Ascending aorta (tissue), 2 donors: ENCODE measurements around the gene WAPL. TPM values are rescaled to one million over a fixed set of nuclear protein-coding genes. Genes with fewer than 3 reads are reported as not detected.

Source experiments
- DNase-seq, 2 donors: peaks; one replicate each; pipeline ENCODE4 v3.0.0-alpha.2; 2019; ENCODE audit warnings: low spot score in 2 of 2
- H3K27ac ChIP-seq, 2 donors: fragments of 200-600 bp; sonication (generic); one replicate each; pipeline ENCODE4 v1.5.1; 2016 to 2017; ENCODE audit warnings: mild to moderate bottlenecking in 1 of 2
- H3K27me3 ChIP-seq: fragments of 200-600 bp; sonication (generic); one replicate; pipeline ENCODE4 v1.5.1; 2017
- H3K36me3 ChIP-seq, 2 donors: fragments of 200-600 bp; sonication (generic); one replicate each; pipeline ENCODE4 v1.5.1; 2016
- H3K4me1 ChIP-seq, 2 donors: fragments of 200-600 bp; sonication (generic); one replicate each; pipeline ENCODE4 v1.5.1; 2016 to 2017; ENCODE audit warnings: mild to moderate bottlenecking in 1 of 2
- H3K4me3 ChIP-seq, 2 donors: fragments of 200-600 bp; sonication (generic); one replicate each; pipeline ENCODE4 v1.5.1; 2016 to 2017; ENCODE audit warnings: mild to moderate bottlenecking in 1 of 2
- H3K9me3 ChIP-seq, 2 donors: fragments of 200-600 bp; sonication (generic); one replicate each; pipeline ENCODE4 v1.5.1; 2016
- CTCF ChIP-seq, 3 experiments: fragments of 200-600 bp in 2 of 3; fragments of 450-650 bp in 1 of 3; sonication (generic) in 2 of 3; IDR thresholded peaks; one replicate each; pipeline ENCODE4 v1.5.1; 2016 to 2019; ENCODE audit warnings: antibody characterized with exemption in 3 of 3, mild to moderate bottlenecking in 1 of 3, moderate library complexity in 1 of 3
- intact Hi-C: fragments of 100-400 bp; cut with DNase I; formaldehyde crosslinking; loops from one replicate; pipeline ENCODE4 v1.15.1; 2023
- total RNA-seq: library from RNA; depleted of rRNA; stranded (reverse); fragments of >200 nt; gene quantifications from one replicate; pipeline ENCODE4 v1.1.0, GENCODE V29; 2016

WAPL gene
- total RNA-seq, 1 donor from 2014 or later: 14.7 TPM

GRCh38 chr10:86520871-86521677 lies 518 bp downstream of the WAPL start:
- H3K4me3 ChIP-seq: peak overlapping the region; percentile 92 to 93
- H3K27ac ChIP-seq: peak overlapping the region; percentile 96 to 97
- no peaks in the 10 kb centered on the region for H3K27me3 ChIP-seq
- DNase-seq: peak in 1 of 2 donors; percentile 72
- H3K4me1 ChIP-seq: peaks cover 5 to 30% of the 10 kb centered on the region in 2 donors
- no peaks in the 10 kb centered on the region for H3K9me3 ChIP-seq
- intact Hi-C loops: loop anchor here (1.0 to 10.0 kb wide), 4 partner anchors 121 to 434 kb away; partner anchors contain the start of genes LDB3, MMRN2 and SNCG
- peaks cover 6 to 10% of the 10 kb centered on the region in 2 donors for H3K36me3 ChIP-seq
- no peak for TF ChIP-seq CTCF (IDR thresholded peaks at IDR 0.05)

- Histone ChIP-seq H3K9me3 (no peaks in the 10 kb centered on the region), H3K4me3 (no peak overlapping the region), H3K27ac (no peak overlapping the region), H3K4me1 (peaks cover 9 to 30% of the 10 kb centered on the region in 2 donors), H3K36me3 (peaks cover 12 to 22% of the 10 kb centered on the region in 2 donors), H3K27me3 (no peaks in the 10 kb centered on the region)
- intact Hi-C loops: no loop called here
- no peak for TF ChIP-seq CTCF (IDR thresholded peaks at IDR 0.05)
- no peak for DNase-seq
Observed at GRCh38 chr10:86518781-86519180, 2.8 kb downstream of the WAPL start.

GRCh38 chr10:86512137-86512536 lies 9.5 kb downstream of the WAPL start:
- Histone ChIP-seq H3K27me3 (no peaks in the 10 kb centered on the region), H3K36me3 (peaks cover 10 to 16% of the 10 kb centered on the region in 2 donors), H3K9me3 (no peaks in the 10 kb centered on the region), H3K4me1 (peaks cover 3 to 7% of the 10 kb centered on the region in 2 donors), H3K27ac (no peak overlapping the region), H3K4me3 (no peak overlapping the region)
- TF ChIP-seq CTCF (IDR thresholded peaks at IDR 0.05): no peak
- DNase-seq: no peak
- intact Hi-C loops: no loop called here

GRCh38 chr10:86511027-86511865 lies 10.3 kb downstream of the WAPL start:
- no peak for DNase-seq
- no peak overlapping the region for H3K27ac ChIP-seq
- H3K9me3 ChIP-seq: no peaks in the 10 kb centered on the region
- peaks cover 10 to 13% of the 10 kb centered on the region in 2 donors for H3K36me3 ChIP-seq
- peaks cover 3 to 7% of the 10 kb centered on the region in 2 donors for H3K4me1 ChIP-seq
- no peaks in the 10 kb centered on the region for H3K27me3 ChIP-seq
- no peak overlapping the region for H3K4me3 ChIP-seq
- TF ChIP-seq CTCF (IDR thresholded peaks at IDR 0.05): no peak
- intact Hi-C loops: no loop called here

- H3K36me3 ChIP-seq: peaks cover 0 to 10% of the 10 kb centered on the region in 2 donors
- no peak for DNase-seq
- intact Hi-C loops: no loop called here
- H3K9me3 ChIP-seq: no peaks in the 10 kb centered on the region
- no peak for TF ChIP-seq CTCF (IDR thresholded peaks at IDR 0.05)
- no peak overlapping the region for H3K27ac ChIP-seq
- H3K27me3 ChIP-seq: no peaks in the 10 kb centered on the region
- H3K4me3 ChIP-seq: no peak overlapping the region
- H3K4me1 ChIP-seq: peaks cover 0 to 7% of the 10 kb centered on the region in 2 donors
Observed at GRCh38 chr10:86509145-86509544, 12.4 kb downstream of the WAPL start.
